Vagina (tissue), 2 donors: ENCODE measurements around the gene HEATR5B.

Source experiments
- POLR2A ChIP-seq, 2 donors: fragments of 450-650 bp; IDR thresholded peaks; one replicate each; pipeline ENCODE4 v1.6.1; 2017; ENCODE audit warnings: antibody characterized with exemption in 2 of 2, mild to moderate bottlenecking in 2 of 2, moderate library complexity in 2 of 2
- POLR2AphosphoS5 ChIP-seq, 2 donors: sonication (generic); formaldehyde crosslinking; IDR thresholded peaks; one replicate each; pipeline ENCODE4 v1.9.0; 2017; ENCODE audit warnings: antibody characterized with exemption in 2 of 2, mild to moderate bottlenecking in 2 of 2, low read depth in 1 of 2; ENCODE audit not compliant: insufficient read depth in 1 of 2
- TF ChIP-seq, protein P1 (sequence below), 3 experiments: fragments of 450-650 bp in 2 of 3; fragments of 200-600 bp in 1 of 3; sonication (generic) in 1 of 3; IDR thresholded peaks; one replicate each; pipeline ENCODE4 v1.5.1; 2017 to 2019; ENCODE audit warnings: antibody characterized with exemption in 3 of 3, mild to moderate bottlenecking in 2 of 3, moderate library complexity in 2 of 3

DNA sequence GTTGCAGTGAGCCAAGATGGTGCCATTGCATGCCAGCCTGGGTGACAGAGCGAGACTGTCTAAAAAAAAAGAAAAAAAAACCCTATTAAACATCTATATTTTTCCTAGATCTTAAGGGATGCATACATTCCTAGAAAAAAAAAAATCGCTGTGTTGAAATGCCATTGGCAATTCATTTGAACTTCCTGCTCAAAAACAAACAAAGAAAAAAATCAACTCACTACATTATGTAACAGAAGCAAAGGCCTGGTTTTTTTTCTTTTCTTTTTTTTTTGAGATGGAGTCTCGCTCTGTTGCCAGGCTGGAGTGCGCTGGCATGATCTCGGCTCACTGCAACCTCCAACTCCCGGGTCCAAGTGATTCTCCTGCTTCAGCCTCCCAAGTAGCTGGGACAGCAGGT is 96.2 kb downstream of the HEATR5B start:
- TF ChIP-seq, protein P1, sequence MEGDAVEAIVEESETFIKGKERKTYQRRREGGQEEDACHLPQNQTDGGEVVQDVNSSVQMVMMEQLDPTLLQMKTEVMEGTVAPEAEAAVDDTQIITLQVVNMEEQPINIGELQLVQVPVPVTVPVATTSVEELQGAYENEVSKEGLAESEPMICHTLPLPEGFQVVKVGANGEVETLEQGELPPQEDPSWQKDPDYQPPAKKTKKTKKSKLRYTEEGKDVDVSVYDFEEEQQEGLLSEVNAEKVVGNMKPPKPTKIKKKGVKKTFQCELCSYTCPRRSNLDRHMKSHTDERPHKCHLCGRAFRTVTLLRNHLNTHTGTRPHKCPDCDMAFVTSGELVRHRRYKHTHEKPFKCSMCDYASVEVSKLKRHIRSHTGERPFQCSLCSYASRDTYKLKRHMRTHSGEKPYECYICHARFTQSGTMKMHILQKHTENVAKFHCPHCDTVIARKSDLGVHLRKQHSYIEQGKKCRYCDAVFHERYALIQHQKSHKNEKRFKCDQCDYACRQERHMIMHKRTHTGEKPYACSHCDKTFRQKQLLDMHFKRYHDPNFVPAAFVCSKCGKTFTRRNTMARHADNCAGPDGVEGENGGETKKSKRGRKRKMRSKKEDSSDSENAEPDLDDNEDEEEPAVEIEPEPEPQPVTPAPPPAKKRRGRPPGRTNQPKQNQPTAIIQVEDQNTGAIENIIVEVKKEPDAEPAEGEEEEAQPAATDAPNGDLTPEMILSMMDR (IDR thresholded peaks at IDR 0.05), result no peak
- TF ChIP-seq POLR2A (IDR thresholded peaks at IDR 0.05) (no peak), POLR2AphosphoS5 (IDR thresholded peaks at IDR 0.05; ENCODE audit: insufficient read depth in 1 of 2, low read depth in 1 of 2) (no peak)
